Astrocyte of the hippocampus (primary cell): Measurements from ENCODE around the gene RYR1.
A peak's percentile ranks its signal among the peaks of the same experiment; 100 is the strongest.
"Not testable (repeated sequence)": the region's sequence is repeated elsewhere in the genome, so short reads cannot be mapped to it uniquely, and the experiment has no call there.

Experiments used
- DNase-seq: peaks from one replicate; pipeline ENCODE4 v3.0.0; 2011; ENCODE audit warnings: low read depth, low spot score

Gene RYR1

DNA sequence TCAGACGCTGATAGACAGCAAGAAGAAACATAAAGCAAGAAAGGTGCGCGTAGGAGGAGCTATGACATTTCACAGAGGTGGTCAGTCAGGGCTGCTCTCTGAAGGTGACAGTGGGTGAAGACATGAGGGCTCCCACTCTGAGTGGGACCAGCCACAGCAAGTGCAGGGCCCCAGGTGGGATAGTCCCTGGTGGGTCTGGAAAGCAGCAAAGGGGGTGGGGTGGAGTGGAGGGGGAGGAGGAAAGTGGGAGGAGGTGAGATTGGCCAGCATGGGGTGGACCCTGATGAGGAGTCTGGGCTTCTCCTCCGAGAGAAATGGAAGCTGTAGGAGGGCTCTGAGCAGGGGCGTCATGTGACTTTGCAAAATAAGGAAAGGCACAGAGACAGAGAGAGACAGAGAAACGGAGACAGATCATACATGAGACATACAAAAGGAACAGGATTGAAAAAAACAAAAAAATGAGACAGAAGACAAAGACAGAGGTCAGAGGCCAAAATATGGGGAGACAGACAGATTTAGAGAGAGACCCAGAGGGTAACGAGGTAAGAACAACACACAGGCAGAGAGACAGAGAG is 181.6 kb downstream of the RYR1 start:
- no peak for DNase-seq

DNA sequence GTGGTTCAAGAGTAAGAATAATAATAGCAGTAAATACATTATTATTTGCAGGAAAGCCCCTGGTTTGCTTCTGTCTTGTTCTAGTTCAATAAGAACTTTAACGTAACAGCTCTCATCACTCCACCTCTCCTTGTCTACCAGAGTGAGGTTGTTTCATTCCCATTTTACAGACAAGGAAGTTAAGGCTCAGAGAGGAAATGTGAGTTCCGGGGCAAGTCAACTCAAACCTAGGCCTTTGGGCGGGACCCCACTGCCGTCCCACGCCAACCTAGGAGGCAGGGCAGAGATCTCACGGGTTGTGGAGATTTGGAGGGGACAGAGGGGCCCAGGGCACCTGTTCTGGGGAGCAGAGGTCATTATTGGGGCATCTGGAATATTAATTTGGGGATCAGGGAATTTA is 182.8 kb downstream of the RYR1 start:
- no peak for DNase-seq

DNA sequence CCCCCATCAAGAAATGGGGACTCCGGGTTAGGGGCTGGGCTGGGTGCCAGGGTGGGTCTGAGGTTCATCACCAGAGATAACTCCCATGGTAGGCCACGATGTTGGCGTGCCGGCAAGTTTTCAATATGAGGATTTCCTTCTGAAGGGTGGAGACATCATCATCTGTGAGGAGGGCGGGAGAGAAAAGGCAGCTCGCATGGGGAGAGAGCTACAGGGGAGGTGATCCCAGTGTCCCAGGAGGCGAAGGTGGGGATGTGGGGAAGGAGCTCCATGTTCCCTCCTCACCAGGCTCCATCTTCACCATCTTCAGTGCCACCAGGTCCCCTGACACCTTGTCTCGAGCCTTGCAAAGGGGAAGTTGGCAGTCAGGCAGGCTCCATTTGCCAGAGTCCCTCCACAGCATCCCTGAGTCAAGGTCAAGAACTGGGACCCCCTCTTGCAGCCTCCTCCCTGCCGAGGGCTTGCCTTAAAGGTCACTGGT is 183.8 kb downstream of the RYR1 start:
- no peak for DNase-seq

DNA sequence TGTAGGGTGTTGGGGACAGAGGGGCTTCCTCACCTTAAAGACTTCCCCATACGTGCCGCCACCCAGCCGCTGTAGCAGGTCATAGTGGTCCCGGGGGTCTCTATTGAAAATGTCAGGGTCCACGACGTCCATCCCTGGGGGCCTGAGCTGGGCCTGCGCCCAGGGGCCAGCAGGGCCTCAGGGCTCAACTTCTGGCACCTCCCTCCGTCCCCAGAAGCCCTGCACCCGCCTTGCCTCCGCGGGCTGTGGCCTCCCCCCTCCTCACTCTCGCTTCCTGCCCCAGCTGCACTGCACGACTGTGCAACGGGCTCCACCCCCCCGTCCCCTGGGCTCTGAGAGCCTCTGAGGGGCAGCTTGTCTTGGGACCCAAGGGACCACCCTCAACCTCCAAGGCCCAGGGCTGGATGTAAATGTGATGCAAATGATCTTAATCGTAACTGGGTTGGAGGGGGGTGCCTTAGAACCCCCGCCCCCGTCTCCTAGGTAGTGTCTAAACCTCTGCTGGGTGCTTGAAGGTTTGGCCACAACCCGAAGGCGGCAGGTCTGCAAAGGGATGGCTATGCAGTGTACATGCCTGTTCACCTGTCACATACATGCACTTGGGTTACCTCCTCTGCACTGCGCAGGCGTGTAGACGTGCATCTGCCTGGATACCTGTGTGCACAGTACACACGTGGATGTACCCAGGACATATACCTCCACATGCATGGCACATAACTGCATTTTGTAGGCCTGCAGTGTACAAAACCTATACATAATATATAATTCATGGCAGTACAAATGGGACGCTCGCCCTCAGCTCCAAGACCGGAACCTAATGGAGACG is 184.5 kb downstream of the RYR1 start, which contains the start of gene MAP4K1:
MAP4K1 (minus strand) TSS at position 190 of the 826 bp plus-strand sequence; CDS start at position 132, 58 bp downstream.
- DNase-seq: no peak

DNA sequence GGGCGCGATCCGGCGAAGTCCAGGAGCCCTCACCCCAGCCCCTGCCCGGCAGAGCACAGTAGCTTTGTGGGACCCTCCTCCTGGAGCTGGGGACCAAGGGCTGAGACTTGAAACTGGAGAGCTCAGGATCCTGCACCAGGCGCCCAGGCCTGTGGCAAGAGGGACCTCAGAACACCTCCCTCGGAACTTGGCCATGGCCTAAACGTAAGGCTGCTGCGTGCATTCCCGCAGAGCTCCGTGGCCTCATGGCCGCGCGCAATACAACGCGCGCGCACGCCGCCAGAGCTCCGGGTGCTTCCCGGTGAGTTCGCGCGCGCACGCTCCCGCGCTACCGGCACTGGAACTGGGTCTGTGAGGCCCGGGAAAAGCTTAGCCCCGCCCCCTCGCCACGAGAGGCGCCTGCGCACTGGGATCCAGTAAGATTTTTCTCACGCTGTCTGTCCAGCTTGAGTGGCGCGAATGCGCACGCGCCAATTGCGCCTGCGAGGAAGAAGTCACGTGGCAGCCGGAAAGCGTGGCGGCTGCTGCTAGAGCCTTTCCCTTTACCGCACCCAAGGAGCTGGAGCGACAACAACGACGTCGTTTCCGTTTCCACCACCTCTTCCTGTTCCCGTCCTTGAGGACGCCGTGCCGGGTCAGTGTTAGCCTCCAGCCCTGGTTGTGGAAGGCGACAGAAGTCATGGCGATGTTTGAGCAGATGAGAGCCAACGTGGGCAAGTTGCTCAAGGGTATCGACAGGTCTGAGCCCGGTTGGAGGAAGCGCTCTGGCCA is 185.3 kb downstream of the RYR1 start, which contains the start of gene EIF3K:
EIF3K (plus strand) TSS at position 599 of the 771 bp plus-strand sequence; CDS start at position 680, 81 bp downstream.
- peak; percentile 100 for DNase-seq

DNA sequence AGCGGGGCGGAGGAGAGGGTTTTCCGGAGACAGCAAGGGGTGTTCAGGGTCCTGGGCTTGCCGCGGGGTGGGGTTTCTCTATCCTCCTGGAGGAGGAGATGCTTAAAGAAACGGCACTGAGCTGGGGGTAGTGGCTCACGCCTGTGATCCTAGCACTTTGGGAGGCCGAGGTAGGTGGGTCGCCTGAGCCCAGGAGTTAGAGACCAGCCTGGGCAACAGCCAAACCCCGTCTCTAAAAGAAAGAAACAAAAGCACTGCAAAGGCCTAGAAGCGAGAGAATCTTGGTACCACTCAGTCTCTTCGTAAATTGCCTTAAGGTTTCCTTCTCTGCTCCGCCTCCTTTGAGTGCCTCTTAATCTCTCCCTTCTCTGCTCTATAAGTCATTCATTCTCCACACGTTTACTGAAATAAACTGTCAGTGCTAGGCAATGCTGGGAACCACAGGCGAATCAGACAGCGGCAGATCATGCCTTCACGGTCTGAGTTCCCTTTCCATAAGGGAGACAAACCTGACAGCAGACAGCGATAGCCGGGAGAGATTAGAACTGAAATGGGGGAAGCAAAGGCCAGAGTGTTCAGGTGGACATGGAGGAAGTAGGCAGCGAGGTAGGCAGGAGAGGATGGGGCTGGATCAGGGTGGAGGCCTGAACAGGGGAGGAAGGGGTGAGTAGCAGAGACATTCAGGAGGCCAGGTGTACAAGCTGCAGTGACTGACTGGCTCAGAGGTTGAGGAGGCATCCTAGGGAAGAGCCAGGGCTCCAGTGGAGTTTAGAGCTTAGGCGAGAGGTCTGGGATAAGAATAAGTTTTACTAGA is 186.1 kb downstream of the RYR1 start:
- no peak for DNase-seq

DNA sequence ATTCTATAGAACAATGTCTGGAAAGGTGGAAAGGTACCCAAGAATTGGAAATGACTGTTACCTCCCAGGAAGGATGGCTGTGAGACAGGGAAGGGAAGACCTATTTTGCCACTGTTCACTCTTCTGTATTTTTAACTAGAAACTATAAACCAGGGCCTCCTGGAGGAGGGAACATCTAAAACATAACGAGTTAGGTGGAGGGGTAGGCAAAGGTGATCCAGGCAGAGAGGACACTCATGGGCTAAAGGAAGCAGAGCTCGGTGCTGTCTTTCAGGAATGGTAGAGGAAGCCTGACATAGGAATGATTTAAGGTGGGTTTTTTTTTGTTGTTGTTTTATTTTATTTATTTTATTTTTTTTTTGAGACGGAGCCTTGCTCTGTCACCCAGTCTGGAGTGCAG is 191.3 kb downstream of the RYR1 start:
- no peak for DNase-seq

DNA sequence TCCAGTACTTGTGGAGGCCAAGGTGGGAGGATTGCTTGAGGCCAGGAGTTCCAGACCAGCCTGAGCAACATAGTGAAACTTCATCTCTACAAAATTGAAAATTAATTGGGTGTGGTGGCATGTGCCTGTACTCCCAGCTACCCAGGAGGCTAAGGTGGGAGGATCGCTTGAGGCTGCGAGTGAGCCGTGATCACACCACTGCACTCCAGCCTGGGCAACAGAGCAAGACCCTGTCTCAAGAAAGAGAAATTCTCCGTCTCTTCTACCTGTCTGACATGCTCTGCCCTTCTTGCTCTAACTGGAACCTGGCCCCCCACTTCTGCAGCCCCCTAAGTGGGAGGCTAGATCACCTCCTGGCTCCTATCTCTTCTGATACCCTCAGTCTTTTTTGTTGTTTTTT is 192.9 kb downstream of the RYR1 start:
- DNase-seq: no peak

DNA sequence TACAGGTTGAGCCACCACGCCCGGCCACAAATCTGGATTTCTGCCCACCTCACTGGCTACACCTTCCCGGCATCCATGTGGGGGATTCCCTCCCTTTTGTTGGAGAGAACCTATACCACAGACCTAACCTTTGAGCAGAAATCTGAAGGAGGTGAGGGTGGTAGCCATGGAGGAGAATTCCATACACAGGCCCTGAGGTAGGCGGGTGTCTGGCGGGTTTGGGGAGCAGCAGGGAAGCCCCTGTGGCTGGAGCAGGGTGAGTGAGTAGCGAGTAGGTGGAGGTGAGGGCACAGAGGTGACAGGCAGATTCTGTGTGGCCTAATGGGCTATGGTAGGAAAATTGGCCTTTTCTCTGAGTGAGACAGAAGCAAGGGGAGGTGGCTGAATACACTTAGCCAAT is 196.1 kb downstream of the RYR1 start:
- DNase-seq: no peak

DNA sequence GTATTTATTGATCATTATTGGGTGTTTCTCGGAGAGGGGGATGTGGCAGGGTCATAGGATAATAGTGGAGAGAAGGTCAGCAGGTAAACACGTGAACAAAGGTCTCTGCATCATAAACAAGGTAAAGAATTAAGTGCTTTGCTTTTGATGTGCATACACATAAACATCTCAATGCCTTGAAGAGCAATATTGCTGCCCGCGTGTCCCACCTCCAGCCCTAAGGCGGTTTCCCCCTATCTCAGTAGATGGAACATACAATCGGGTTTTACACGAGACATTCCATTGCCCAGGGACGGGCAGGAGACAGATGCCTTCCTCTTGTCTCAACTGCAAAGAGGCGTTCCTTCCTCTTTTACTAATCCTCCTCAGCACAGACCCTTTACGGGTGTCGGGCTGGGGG is 197.8 kb downstream of the RYR1 start:
- not testable (repeated sequence) for DNase-seq

DNA sequence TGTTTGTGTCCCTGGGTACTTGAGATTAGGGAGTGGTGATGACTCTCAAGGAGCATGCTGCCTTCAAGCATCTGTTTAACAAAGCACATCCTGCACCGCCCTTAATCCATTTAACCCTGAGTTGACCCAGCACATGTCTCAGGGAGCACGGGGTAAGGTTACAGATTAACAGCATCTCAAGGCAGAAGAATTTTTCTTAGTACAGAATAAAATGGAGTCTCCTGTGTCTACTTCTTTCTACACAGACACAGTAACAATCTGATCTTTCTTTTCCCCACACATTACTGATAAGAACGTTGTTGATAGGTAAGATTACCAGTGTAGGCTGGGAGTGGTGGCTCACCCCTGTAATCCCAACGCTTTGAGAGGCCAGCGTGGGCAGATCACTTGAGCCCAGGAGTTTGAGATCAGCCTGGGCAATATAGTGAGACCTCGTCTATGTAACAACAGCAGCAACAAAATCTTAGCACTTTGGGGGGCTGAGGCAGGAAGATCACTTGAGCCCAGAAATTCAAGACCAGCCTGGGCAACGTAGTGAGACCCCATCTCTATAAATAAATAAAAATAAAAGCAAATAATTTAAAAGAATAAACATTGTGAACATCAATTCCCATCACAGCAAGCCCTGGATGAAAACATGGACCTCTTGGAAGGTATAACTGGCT is 198.5 kb downstream of the RYR1 start:
- DNase-seq: not testable (repeated sequence)

DNA sequence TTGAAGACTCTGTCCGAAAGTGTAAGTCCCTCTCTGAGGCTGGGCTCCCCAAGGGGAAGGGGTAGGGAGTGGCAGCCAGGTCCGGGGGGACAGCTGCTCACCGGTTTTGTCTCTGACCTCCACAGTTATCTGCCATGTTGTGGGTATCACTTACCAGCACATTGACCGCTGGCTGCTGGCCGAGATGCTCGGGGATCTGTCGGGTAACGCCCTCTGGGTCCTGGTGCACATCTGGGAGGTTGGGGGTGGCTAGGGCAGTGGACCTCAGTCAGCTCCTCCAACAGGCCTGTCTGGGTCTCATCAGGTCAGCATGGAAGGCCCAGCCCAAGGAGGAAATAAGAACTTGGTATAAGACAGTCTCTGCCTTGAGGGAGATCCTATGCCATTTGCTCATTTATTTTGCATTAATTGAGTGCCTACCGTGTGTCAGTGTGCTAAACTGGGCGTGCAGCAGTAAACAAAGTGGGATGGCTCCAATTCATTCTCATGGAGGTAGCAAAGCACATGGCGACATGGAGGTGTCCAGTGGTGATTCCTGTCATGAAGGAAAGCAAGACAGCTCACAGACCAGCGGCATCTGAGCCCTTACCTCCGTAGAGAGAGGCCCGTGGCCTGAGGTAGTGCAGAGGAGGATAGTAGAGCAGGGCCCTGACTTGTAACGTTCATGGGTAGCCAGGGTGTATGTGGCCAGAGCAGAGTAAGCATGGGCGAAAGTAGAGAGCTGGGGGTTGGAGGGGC is 199.2 kb downstream of the RYR1 start:
- no peak for DNase-seq

DNA sequence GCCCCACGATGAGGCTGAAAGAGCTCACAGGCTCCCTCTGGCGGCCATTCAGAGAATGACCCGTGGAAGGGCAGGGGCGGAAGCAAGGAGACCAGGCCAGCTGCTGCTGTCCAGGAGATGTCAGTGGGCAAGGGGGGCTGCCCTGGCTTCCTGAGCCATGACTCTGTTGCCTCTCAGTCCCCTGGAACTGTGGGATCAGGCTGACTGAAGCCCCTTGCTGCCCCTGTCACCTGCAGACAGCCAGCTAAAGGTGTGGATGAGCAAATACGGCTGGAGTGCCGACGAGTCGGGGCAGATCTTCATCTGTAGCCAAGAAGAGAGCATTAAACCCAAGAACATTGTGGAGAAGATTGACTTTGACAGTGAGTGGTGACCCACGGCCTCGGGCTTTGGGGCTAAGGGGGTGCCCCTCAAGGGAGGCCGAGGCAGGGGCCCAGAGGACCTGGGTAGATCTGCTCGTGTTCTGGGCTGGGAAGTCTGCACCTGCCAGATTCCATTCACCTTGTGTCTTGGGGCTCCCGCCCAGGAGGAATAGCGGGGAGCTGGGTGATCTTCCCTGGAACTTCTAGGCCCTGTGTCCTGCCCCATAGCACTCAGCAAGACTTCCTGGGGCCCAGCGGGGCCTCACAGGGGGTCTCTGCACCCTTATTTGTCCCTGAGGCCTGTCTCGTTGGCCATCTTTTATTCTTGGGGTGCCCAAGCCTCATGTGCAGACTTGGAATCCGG is 201.4 kb downstream of the RYR1 start:
- peak; percentile 87 for DNase-seq

DNA sequence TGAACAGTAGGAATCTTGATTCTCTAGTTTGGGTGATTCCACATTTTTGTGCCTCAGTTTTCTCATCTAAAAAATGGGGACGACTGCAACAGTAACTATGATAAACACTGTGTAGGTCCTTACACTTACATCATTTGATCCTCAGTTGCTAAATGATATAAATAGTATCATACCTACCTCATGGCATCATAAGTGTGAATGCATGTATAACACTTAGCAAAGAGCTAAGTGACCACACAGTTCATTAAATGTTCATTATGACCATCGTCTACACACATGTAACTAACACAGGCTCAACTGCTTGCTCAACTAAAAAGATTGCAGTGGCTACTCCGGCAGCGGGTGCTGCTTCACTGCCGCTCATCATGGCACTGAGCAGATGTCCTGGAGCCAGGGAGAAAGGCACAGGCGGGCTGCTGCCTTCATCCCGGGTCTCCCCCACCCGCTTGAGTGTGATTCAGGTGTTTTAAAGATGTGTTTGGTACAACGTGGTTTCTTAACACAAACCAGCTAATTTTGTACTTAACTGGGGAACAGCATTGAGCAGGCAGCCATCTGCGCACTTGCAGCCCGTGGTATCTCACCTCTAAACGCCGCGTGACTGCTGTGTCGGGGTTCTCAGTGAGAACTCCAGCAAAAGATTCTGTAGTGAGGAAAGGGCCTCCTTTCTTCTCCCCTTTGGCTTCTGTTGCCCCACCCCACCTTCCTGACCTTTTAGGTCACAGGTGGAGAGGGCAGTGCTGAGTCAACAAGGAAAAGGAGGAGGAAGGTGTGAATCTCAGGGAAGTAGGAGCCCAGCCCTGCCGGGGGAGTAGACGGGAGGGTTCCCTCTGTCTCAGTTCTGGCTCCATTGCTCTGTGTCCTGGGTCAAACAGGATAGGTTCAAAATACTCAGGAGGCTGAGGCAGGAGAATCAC is 202.2 kb downstream of the RYR1 start:
- DNase-seq: no peak
